ENCODE data around the gene TSPAN1. TPM values are rescaled to one million over a fixed set of nuclear protein-coding genes. Genes with fewer than 3 reads are reported as not detected.

TSPAN1 gene
- total and polyA plus RNA-seq, 11 donors = 0.63 to 5.5 (median 1.1) TPM

DNA sequence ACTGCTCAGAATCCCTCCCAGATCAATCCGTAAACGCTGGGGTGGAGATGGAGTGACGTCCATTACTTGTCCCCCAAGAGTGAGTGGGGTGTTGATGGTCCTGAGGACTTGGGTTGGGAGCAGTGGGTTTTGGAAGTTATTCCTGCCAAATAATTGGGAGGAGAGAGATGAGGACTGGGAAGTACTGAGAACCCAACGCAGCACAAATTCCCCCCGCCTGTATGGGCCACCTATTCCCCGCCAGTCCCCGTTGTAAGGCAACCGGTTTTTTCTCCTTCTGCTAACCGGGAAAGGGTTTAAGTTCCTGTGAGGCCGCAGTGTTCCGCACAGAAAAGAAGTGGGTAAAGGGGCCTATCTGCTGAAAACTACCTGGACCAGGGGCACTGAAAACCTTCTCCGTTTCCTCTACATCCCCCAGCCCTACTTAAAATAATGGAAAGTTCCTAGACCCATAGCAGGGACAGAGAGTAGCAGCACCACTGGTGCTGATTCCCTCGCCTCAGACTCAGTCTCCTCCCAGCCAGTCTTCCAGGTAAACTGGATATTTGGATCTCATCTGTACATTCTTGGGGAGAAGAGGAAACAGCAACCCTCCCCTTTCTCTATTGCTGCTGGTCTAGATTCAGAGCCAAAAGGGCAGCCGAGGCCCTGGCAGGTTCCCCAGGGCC is 29.0 kb downstream of the TSPAN1 start:
- H3K4me3 ChIP-seq = peak overlapping the region; percentile 71 to 100 (median 92)
- peak overlapping the region; percentile 68 to 99 (median 92) for H3K27ac ChIP-seq
- peaks cover 0 to 12% (median 0%) of the 10 kb centered on the region in 9 donors for H3K36me3 ChIP-seq
- ATAC-seq (peak; percentile 1 to 20 (median 10)), DNase-seq (no peak)
- TF ChIP-seq, protein P1, sequence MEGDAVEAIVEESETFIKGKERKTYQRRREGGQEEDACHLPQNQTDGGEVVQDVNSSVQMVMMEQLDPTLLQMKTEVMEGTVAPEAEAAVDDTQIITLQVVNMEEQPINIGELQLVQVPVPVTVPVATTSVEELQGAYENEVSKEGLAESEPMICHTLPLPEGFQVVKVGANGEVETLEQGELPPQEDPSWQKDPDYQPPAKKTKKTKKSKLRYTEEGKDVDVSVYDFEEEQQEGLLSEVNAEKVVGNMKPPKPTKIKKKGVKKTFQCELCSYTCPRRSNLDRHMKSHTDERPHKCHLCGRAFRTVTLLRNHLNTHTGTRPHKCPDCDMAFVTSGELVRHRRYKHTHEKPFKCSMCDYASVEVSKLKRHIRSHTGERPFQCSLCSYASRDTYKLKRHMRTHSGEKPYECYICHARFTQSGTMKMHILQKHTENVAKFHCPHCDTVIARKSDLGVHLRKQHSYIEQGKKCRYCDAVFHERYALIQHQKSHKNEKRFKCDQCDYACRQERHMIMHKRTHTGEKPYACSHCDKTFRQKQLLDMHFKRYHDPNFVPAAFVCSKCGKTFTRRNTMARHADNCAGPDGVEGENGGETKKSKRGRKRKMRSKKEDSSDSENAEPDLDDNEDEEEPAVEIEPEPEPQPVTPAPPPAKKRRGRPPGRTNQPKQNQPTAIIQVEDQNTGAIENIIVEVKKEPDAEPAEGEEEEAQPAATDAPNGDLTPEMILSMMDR (IDR thresholded peaks at IDR 0.05) = no peak
- peaks cover 0 to 45% (median 34%) of the 10 kb centered on the region in 12 donors for H3K4me1 ChIP-seq
- intact Hi-C loops (cut with DNase I) = no loop called here
- no peaks in the 10 kb centered on the region for H3K9me3 ChIP-seq
- 8 to 19% (median 17%) methylated on average over 14 of the region's 14 CpGs for WGBS, 4 donors
- H3K27me3 ChIP-seq = no peaks in the 10 kb centered on the region

DNA sequence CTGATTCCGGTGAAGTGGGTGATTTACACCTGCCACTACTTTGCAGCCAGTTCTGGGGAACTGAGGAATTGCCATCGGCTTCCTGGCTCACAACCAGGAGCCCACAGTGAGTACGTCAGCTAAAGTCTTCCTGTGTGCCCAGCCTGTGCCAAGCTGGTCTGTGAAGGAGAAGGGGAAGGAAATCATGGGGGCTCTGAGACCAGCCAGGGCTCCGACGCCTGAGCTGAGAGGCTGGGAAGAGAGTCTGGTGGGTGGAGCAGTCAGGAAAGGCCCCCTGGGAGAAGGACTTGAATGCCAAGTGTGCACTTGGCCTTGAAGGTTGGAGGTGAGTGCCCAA is 29.5 kb downstream of the TSPAN1 start:
- H3K27ac ChIP-seq = peak overlapping the region; percentile 38 to 99 (median 92)
- WGBS, 4 donors = 5 to 17% (median 16%) methylated on average over 5 of the region's 5 CpGs
- TF ChIP-seq POLR2A (IDR thresholded peaks at IDR 0.05) = no peak
- TF ChIP-seq, protein P1 (IDR thresholded peaks at IDR 0.05) = no peak
- no peaks in the 10 kb centered on the region for H3K9me3 ChIP-seq
- peaks cover 0 to 15% (median 0%) of the 10 kb centered on the region in 9 donors for H3K36me3 ChIP-seq
- peaks cover 0 to 40% (median 29%) of the 10 kb centered on the region in 12 donors for H3K4me1 ChIP-seq
- intact Hi-C loops (cut with DNase I) = no loop called here
- no peaks in the 10 kb centered on the region for H3K27me3 ChIP-seq
- H3K4me3 ChIP-seq = peak overlapping the region; percentile 34 to 100 (median 92)
- ATAC-seq (peak in 3 of 4 donors; percentile 36 to 54 (median 52)), DNase-seq (peak in 3 of 5 donors; percentile 33 to 56 (median 42))

DNA sequence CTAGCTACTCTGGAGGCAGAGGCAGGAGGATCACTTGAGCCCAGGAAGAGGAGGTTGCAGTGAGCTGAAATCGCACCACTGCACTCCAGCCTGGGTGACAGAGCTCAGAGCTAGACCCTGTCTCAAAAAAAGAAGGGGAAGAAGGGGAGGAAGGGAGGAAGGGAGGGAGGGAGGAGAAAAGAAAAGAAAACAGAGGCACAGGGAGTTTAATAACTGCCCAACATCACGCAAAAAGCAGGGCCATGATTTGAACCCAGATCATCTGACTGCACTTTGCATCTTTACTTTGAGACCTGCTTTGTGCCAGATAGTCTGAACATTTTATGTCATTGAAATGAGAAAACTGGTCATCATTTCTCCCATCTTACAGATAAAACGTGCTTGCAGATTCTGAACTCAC is 30.3 kb downstream of the TSPAN1 start:
- TF ChIP-seq, protein P1 (IDR thresholded peaks at IDR 0.05) = no peak
- TF ChIP-seq POLR2A (IDR thresholded peaks at IDR 0.05) = no peak
- no peaks in the 10 kb centered on the region for H3K9me3 ChIP-seq
- 65 to 71% (median 69%) methylated on average over 3 of the region's 3 CpGs for WGBS, 4 donors
- H3K4me1 ChIP-seq = peaks cover 0 to 40% (median 29%) of the 10 kb centered on the region in 12 donors
- intact Hi-C loops (cut with DNase I) = no loop called here
- no peak for DNase-seq
- no peak for ATAC-seq
- peaks cover 0 to 19% (median 0%) of the 10 kb centered on the region in 9 donors for H3K36me3 ChIP-seq
- no peaks in the 10 kb centered on the region for H3K27me3 ChIP-seq
- peak overlapping the region in 11 of 12 donors; percentile 61 to 99 (median 92) for H3K27ac ChIP-seq
- H3K4me3 ChIP-seq = peak overlapping the region in 4 of 12 donors; percentile 94 to 100 (median 95)

DNA sequence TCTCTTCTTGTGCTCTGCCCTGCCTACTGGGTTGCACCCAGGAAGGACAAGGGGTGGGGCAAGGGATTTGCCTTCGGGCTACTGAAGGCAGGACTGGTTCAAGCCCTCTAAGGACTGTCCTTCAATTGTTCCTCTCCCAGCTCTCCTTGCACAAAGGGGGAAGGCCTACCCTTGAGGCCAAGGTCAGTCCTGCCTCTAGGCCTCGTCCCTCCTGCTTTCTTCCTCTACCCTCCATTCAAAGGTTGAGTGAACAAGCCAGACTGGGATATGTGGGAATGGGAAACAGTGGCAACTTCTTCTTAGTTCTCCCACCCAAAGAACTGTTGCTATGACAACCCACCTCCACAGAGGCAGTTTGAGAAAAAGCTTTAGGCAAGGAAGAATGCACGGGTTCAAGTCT is 30.9 kb downstream of the TSPAN1 start:
- WGBS, 4 donors = 25 to 43% (median 32%) methylated on average over 3 of the region's 3 CpGs
- Histone ChIP-seq H3K9me3 (no peaks in the 10 kb centered on the region), H3K27ac (peak overlapping the region; percentile 60 to 99 (median 92)), H3K4me1 (peaks cover 0 to 40% (median 29%) of the 10 kb centered on the region in 12 donors), H3K27me3 (no peaks in the 10 kb centered on the region), H3K4me3 (peak overlapping the region in 3 of 12 donors; percentile 4 to 95 (median 94)), H3K36me3 (peaks cover 0 to 23% (median 0%) of the 10 kb centered on the region in 9 donors)
- ATAC-seq (peak; percentile 73 to 84 (median 76)), DNase-seq (peak in 3 of 5 donors; percentile 51 to 69 (median 54))
- intact Hi-C loops (cut with DNase I) = no loop called here
- TF ChIP-seq, protein P1 (IDR thresholded peaks at IDR 0.05) = no peak
- no peak for TF ChIP-seq POLR2A (IDR thresholded peaks at IDR 0.05)

Data from heart left ventricle (tissue), 16 donors.